Transverse colon (tissue), 4 donors: Measurements from ENCODE around the gene SPEG. TPM values are rescaled to one million over a fixed set of nuclear protein-coding genes. Genes with fewer than 3 reads are reported as not detected.
A peak's percentile ranks its signal among the peaks of the same experiment; 100 is the strongest.

ENCODE experiments used
- DNase-seq: peaks from one replicate; pipeline ENCODE4 v3.0.0-alpha.2; 2019
- H3K27ac ChIP-seq, 4 donors: fragments of 200-600 bp; sonication (generic); 2 replicates each; pipeline ENCODE4 v1.5.1; 2016 to 2018; ENCODE audit warnings: inconsistent platforms in 4 of 4
- H3K27me3 ChIP-seq: fragments of 200-600 bp; sonication (generic); 2 replicates; pipeline ENCODE4 v1.5.1; 2017; ENCODE audit warnings: inconsistent platforms
- H3K36me3 ChIP-seq, 4 donors: fragments of 200-600 bp; sonication (generic); 2 replicates each; pipeline ENCODE4 v1.5.1; 2017 to 2019; ENCODE audit warnings: inconsistent platforms in 4 of 4
- H3K4me1 ChIP-seq, 4 donors: fragments of 200-600 bp; sonication (generic); 2 replicates each; pipeline ENCODE4 v1.5.1; 2017 to 2020; ENCODE audit warnings: inconsistent platforms in 4 of 4
- H3K4me3 ChIP-seq, 4 donors: fragments of 200-600 bp; sonication (generic); 1 replicate in 1 of 4; 2 replicates in 3 of 4; pipeline versions ENCODE4 v1.5.1 to v1.6.1; 2017 to 2019; ENCODE audit warnings: inconsistent platforms in 4 of 4
- H3K9me3 ChIP-seq, 2 donors: fragments of 200-600 bp; sonication (generic); 2 replicates each; pipeline ENCODE4 v1.5.1; 2017 to 2019; ENCODE audit warnings: inconsistent platforms in 2 of 2
- CTCF ChIP-seq, 5 experiments: fragments of 200-600 bp in 3 of 5; fragments of 450-650 bp in 2 of 5; sonication (generic) in 3 of 5; IDR thresholded peaks; 1 replicate in 2 of 5; 2 replicates in 3 of 5; pipeline ENCODE4 v1.5.1; 2016 to 2017; ENCODE audit warnings: antibody characterized with exemption in 5 of 5, inconsistent platforms in 3 of 5, mild to moderate bottlenecking in 2 of 5, moderate library complexity in 1 of 5
- EP300 ChIP-seq: sonication (generic); formaldehyde crosslinking; IDR thresholded peaks from one replicate; pipeline ENCODE4 v1.6.1; 2017; ENCODE audit warnings: antibody characterized with exemption, low read depth
- POLR2A ChIP-seq: fragments of 450-650 bp; IDR thresholded peaks from one replicate; pipeline ENCODE4 v1.6.1; 2016; ENCODE audit warnings: antibody characterized with exemption, mild to moderate bottlenecking, moderate library complexity
- POLR2AphosphoS5 ChIP-seq, 3 donors: sonication (generic); formaldehyde crosslinking; IDR thresholded peaks; one replicate each; pipeline ENCODE4 v1.6.1; 2016; ENCODE audit warnings: antibody characterized with exemption in 3 of 3
- WGBS, 2 donors: methylation state at CpG; one replicate each; pipeline ENCODE4 v1.1.5; 2018; ENCODE audit warnings: low coverage in 1 of 2; 5-methylcytosine and 5-hydroxymethylcytosine counted together
- in situ Hi-C, 4 donors: fragments of 200-750 bp; cut with MboI; loops; one replicate each; pipeline versions ENCODE4 v1.15.0 to v1.15.1; 2017; ENCODE audit warnings: low sequenced_read_pairs in 3 of 4, low pct_ligation_motif_present in 1 of 4, low pct_unique_long_range_greater_than_20kb in 1 of 4
- intact Hi-C: fragments of 100-400 bp; cut with DNase I; formaldehyde crosslinking; loops from one replicate; pipeline ENCODE4 v1.15.1; 2023; ENCODE audit warnings: low total_unique reads
- total RNA-seq, 4 donors: library from RNA; depleted of rRNA; stranded (reverse); fragments of >200 nt; gene quantifications; one replicate each; pipeline ENCODE4 v1.1.0, GENCODE V29; 2016

SPEG gene
- total RNA-seq, 4 donors from 2014 or later = 26.5 to 95.8 (median 48.5) TPM

GRCh38 chr2:219421323-219421722 is 13.3 kb upstream of the SPEG start:
- peaks cover 6 to 15% (median 10%) of the 10 kb centered on the region in 4 donors for H3K4me1 ChIP-seq
- H3K27ac ChIP-seq = peak overlapping the region; percentile 86 to 96 (median 89)
- no peaks in the 10 kb centered on the region for H3K9me3 ChIP-seq
- in situ Hi-C loops = no loop called here
- 75 to 86% methylated on average over 1 to 17 of the region's 17 CpGs for WGBS, 2 donors
- intact Hi-C loops = loop anchor here (2.0 kb wide), 1 partner anchor 17 kb away; no protein-coding TSS in a partner anchor
- no peak for DNase-seq
- H3K4me3 ChIP-seq = peak overlapping the region; percentile 36 to 55 (median 48)
- H3K36me3 ChIP-seq = no peaks in the 10 kb centered on the region
- H3K27me3 ChIP-seq = peaks cover 25% of the 10 kb centered on the region
- peak in 1 of 3 donors; percentile 14 for TF ChIP-seq POLR2AphosphoS5 (IDR thresholded peaks at IDR 0.05)
- TF ChIP-seq POLR2A = no peak

- DNase-seq = no peak
- in situ Hi-C loops = no loop called here
- peaks cover 6 to 9% (median 7%) of the 10 kb centered on the region in 4 donors for H3K4me1 ChIP-seq
- H3K36me3 ChIP-seq = no peaks in the 10 kb centered on the region
- intact Hi-C loops = no loop called here
- H3K4me3 ChIP-seq = peak overlapping the region in 3 of 4 donors; percentile 9 to 46 (median 23)
- H3K27me3 ChIP-seq = peaks cover 14% of the 10 kb centered on the region
- H3K27ac ChIP-seq = peak overlapping the region; percentile 59 to 96 (median 89)
- TF ChIP-seq POLR2AphosphoS5 (IDR thresholded peaks at IDR 0.05) = peak in 1 of 3 donors; percentile 19
- TF ChIP-seq POLR2A = no peak
- no peaks in the 10 kb centered on the region for H3K9me3 ChIP-seq
- WGBS, 2 donors = 67 to 78% methylated on average over 1 to 8 of the region's 8 CpGs
Measured at GRCh38 chr2:219422952-219423534, 11.6 kb upstream of the SPEG start.

- TF ChIP-seq EP300 (no peak), POLR2AphosphoS5 (IDR thresholded peaks at IDR 0.05) (peak in 2 of 3 donors; percentile 4 to 62)
- intact Hi-C loops (no loop called here), in situ Hi-C loops (no loop called here)
- Histone ChIP-seq H3K4me1 (peaks cover 0 to 1% (median under 1%) of the 10 kb centered on the region in 4 donors), H3K9me3 (no peaks in the 10 kb centered on the region), H3K36me3 (no peaks in the 10 kb centered on the region), H3K27me3 (peaks cover 6% of the 10 kb centered on the region), H3K4me3 (peak overlapping the region in 3 of 4 donors; percentile 9 to 46 (median 23)), H3K27ac (peak overlapping the region; percentile 59 to 96 (median 89))
- no peak for DNase-seq
- 70% methylated on average over 14 of the region's 14 CpGs; no CpG with 5 or more reads in 1 of the 2 donors for WGBS, 2 donors
Measured at GRCh38 chr2:219423652-219424377, 10.8 kb upstream of the SPEG start.

GRCh38 chr2:219425238-219426067 is 9.2 kb upstream of the SPEG start:
- in situ Hi-C loops (no loop called here), intact Hi-C loops (no loop called here)
- WGBS, 2 donors = 66% methylated on average over 8 of the region's 8 CpGs; no CpG with 5 or more reads in 1 of the 2 donors
- no peaks in the 10 kb centered on the region for H3K27me3 ChIP-seq
- H3K4me3 ChIP-seq = no peak overlapping the region
- H3K9me3 ChIP-seq = no peaks in the 10 kb centered on the region
- no peak for DNase-seq
- H3K36me3 ChIP-seq = no peaks in the 10 kb centered on the region
- H3K27ac ChIP-seq = peak overlapping the region in 3 of 4 donors; percentile 89 to 96 (median 89)
- TF ChIP-seq CTCF (IDR thresholded peaks at IDR 0.05) (no peak), POLR2AphosphoS5 (IDR thresholded peaks at IDR 0.05) (peak in 2 of 3 donors; percentile 18 to 23)
- peaks cover 0 to under 1% (median 0%) of the 10 kb centered on the region in 4 donors for H3K4me1 ChIP-seq

- Histone ChIP-seq H3K9me3 (no peaks in the 10 kb centered on the region), H3K27me3 (no peaks in the 10 kb centered on the region), H3K4me3 (no peak overlapping the region), H3K36me3 (no peaks in the 10 kb centered on the region), H3K27ac (peak overlapping the region in 3 of 4 donors; percentile 89 to 96 (median 89)), H3K4me1 (peaks cover 0 to 2% (median 0%) of the 10 kb centered on the region in 4 donors)
- intact Hi-C loops (no loop called here), in situ Hi-C loops (no loop called here)
- DNase-seq = no peak
- peak; percentile 14 to 73 (median 47) for TF ChIP-seq POLR2AphosphoS5 (IDR thresholded peaks at IDR 0.05)
- no peak for TF ChIP-seq EP300
- WGBS, 2 donors = 71% methylated on average over 7 of the region's 7 CpGs; no CpG with 5 or more reads in 1 of the 2 donors
Measured at GRCh38 chr2:219426068-219426443, 8.6 kb upstream of the SPEG start.
